Mesangial cell (primary cell): Measurements from ENCODE around the gene ABCA4. TPM values are rescaled to one million over a fixed set of nuclear protein-coding genes. Genes with fewer than 3 reads are reported as not detected.

Source experiments
- total RNA-seq: library from RNA; depleted of rRNA; stranded (reverse); fragments of >200 nt; gene quantifications from 2 replicates; pipeline ENCODE4 v1.2.3, GENCODE V29; 2015

The ABCA4 gene
- total RNA-seq, result under 0.01 and 0.89 TPM in 2 replicates

GRCh38 chr1:94120991-94121390 is at the start of gene ABCA4:
TSS of gene ABCA4 (minus strand) at chr1:94121148. CDS start at chr1:94121045, 103 bp downstream.

Other genes starting within 250 kb of the ABCA4 start
- gene DNTTIP2, start 241.9 kb downstream of the ABCA4 start, total RNA-seq, result 12.2 and 27.7 TPM in 2 replicates
- gene GCLM, start 211.7 kb downstream of the ABCA4 start, total RNA-seq, result 4.2 and 7.8 TPM in 2 replicates
- 49.7 and 49.8 TPM in 2 replicates for gene ARHGAP29, start 116.4 kb upstream of the ABCA4 start, total RNA-seq